GM18505 (cell line): ENCODE measurements around the gene RTL1.

Experiments
- ATAC-seq: cut with Tn5 transposase; IDR thresholded peaks from one replicate; pipeline ENCODE4 v1.9.1; 2021; ENCODE audit not compliant: unreplicated experiment
- POLR2A ChIP-seq: IDR thresholded peaks from 4 replicates; pipeline ENCODE4 v1.6.1; 2011; ENCODE audit warnings: borderline replicate concordance; ENCODE audit not compliant: insufficient read depth, insufficient read length; ENCODE audit errors: extremely low read depth

Gene RTL1

DNA sequence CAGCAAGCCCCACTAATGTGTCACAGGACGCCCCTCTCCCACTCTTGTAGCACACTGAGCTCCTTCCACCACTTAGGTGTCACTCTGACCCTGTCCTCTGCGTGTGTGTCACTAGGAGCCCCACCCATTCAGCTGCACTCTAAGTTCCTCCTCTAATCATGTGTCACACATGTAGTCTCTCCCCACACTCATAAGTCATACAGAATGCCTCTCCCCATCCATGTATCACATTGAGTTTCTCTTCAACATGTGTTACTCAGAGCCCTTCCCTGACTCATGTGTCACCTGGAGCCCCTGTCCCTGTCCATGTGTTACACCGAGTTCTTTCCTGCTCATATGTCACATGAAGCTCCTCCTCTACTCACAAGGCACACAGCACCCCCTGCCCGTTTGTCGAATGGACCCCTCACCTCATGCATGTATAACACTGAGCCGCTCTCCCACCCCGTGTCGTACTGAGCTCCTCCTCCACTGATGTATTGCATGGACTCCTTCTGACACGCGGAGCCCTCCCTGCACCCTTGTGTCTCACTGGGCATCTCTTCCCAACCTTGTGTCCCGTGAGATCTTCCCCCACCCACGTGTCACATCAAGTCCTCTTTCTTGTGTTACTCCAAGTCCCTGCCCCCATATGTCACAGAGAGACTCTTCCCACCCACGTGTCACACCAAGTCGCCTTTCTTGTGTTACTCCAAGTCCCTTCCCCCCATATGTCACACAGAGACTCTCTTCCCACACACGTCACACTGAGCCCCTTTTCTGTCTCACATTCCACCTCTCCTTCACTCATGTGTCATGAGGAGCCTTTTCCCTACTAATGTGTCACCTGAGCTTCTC is 31.0 kb downstream of the RTL1 start:
- no peak for TF ChIP-seq POLR2A
- ATAC-seq = no peak

DNA sequence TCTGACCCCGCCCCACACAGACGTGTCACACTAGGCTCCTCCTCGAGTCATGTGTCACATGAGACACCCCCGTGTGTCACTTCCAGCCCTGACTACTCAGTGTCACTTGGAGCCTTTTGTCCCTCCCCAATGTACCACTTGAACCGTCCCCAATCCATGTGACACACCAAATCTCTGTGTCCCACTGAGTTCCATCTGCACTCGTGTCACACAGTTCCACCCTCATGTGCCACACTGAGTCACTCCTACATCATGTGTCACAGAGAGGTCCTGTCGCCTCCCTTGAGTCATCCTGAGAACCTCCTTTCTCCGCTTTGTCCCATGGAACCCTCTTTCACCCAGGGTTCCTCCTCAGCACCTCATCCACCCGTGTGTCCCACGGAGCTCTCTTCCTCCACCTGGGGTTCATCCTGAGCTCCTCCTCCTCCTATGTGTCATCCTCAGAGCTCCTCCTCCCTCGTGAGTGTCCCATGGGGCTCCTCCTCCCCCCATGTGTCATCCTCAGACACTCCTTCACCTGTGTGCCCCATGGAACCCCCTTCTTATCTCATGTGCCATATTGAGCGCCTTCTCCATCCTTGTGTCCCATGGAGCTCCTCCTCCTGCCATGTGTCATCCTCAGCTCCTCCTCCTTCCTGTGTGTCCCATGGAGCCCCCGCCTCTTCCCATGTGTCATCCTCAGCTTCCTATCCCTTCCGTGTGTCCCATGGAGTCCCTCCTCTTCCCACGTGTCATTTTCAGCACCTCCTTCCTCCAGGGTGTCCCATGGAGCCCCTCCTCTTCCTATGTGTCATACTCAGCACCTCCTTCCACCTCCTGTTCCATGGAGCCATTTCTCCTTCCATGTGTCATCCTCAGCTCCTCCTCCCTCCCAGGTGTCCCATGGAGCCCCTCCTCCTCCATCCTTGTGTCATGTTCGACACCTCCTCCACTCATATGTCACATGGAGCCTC is 32.0 kb downstream of the RTL1 start:
- ATAC-seq = no peak
- TF ChIP-seq POLR2A = no peak

DNA sequence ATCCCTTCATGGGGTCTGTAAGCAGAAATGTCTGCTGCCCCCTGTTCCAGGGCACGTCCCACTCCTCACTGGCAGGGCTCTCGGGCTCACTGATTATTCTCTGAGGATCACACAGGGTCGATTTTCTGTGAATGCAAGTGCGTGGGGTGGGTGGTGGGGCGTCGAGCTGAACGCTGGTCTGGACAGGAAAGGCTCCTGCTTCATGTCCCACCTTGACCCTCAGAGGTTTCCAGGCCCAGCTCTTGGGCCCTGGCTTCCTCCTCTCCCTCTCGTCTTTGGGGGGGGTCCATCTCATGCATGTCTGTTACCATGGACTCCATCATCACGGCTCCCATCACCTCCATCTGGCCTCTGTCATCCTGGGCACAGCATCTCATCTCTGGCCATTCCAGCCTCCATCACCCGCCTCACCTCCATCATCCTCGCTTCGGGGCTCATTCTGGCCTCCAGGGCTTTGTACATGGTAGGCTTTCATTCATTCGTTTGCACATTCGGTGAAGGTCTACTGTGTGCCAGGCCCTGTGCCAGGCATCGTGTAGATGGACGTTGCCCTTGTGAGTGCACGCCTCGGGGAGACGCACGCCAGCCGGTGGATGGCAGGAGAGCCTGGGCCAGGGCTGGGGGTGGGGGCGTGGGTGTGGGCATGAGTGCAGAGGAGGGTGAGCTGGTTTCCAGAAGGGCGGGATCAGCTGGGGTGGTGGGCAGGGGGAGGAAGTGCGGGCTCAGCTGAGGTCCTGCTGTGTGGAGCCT is 34.7 kb downstream of the RTL1 start:
- no peak for ATAC-seq
- TF ChIP-seq POLR2A = no peak

GRCh38 chr14:100867631-100868315 is 35.7 kb downstream of the RTL1 start:
- no peak for ATAC-seq
- TF ChIP-seq POLR2A = no peak

- no peak for TF ChIP-seq POLR2A
- ATAC-seq = no peak
These were observed 36.6 kb downstream of the RTL1 start for GRCh38 chr14:100866666-100867630.

DNA sequence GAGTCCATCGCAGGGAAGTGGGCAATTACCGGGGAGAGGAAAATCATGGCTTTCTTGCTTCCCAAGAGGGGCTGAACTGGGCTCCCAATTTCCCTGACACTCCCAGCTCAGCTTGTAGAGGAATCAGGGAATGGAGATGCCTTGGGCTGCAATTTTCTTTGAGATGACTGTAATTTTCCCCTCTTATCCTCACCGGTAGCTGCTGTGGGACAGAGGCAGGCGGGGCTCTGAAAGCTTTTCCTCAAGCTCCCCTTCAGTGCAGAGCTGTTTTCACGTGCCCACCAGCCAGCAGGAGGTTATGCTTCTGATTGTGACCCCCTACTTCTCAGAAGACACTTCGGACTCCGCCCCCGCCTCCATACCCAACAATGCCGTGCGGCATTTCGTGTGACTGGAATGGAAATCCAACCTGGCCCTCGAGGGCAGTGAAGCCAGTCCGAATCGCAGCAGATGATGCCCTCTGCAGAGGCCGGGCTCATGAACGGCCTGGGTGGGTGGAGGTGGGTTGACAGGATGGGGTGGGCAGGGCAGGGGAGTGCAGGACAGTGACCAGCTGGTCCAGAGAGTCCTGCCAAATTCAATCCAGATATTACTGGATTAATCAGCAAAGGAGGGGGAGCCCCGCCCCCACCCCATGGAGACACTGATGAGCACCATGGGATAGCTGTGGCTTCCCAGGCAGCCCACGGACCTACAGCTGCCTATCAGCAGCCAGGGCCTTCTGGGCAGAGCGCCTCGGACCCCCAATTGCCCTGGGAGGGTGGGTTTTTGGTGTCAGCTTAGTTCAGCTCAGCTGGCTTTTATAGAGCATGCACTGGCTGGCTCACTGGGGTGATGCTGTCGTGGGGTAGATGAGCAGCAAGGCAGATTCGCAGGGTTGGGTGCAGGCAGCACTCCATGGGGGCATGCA is 37.6 kb downstream of the RTL1 start:
- TF ChIP-seq POLR2A = no peak
- no peak for ATAC-seq

DNA sequence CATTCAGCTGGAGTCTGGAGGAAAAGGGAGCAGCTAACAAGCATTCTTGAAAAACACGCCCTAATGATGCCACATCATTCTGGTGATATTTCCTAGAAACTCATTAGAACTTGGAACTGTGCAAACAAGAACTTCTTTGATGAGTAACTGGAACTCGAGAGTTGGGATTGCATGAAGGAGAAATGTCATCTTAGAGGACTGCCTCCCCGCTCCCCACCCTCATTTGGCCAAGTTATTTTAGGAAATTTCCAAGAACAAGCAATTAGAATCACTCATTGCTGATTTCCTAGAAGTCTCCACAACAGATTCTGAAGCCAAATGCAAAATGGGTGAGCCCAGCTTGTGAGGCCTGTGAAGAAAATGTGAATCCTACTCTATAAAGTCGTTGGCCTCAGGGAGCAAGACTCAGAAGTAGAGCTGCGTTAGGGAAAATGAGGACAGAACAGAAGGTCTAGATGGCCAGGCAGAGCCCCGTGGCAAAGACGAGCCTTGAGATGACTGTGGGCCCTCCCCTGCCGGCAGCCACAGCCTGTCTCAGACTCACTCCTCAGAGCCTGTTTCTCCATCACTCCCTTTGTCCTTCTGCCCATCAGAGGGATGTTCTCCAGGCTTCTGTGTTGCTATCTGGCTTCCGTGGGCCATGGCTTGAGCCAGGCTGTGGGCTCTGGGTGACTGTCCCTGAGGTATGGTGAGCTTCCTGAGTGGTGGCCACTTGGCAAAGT is 38.4 kb downstream of the RTL1 start:
- ATAC-seq = no peak

DNA sequence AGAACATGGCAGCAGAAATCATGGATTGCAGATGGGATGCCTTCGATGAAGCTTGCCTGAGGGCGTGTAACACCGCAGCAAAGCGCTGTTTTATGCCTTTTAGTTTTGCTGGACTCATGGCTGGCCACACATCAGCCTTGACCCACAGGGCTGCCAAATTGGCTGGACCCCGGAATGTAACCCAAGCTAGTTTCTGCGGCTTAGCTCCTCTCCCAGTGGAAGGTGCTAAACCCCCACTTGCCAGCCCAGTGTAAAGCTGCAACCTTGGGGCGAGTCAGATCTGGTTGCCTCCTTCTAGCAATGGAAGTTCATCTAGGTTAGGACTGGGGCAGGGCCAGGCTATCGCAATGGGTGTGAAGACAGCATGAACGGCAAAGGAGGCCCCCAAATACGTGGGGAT is 39.3 kb downstream of the RTL1 start:
- no peak for ATAC-seq
- TF ChIP-seq POLR2A = no peak

More for the DNA sequence above, 38.4 kb downstream of the RTL1 start:
- no peak for TF ChIP-seq POLR2A

- ATAC-seq = no peak
These were observed 40.7 kb downstream of the RTL1 start for GRCh38 chr14:100862793-100863192.

GRCh38 chr14:100862277-100862676 is 41.2 kb downstream of the RTL1 start:
- ATAC-seq = no peak
- no peak for TF ChIP-seq POLR2A

More at GRCh38 chr14:100862793-100863192, 40.7 kb downstream of the RTL1 start:
- no peak for TF ChIP-seq POLR2A
